Brain microvascular endothelial cell (primary cell): ENCODE results near the gene VRK3.

Source experiments
- DNase-seq: peaks from one replicate; pipeline ENCODE4 v3.0.0-alpha.2; 2020
- H3K27ac ChIP-seq: fragments of 250-450 bp; sonication (Bioruptor Pico); 2 replicates; pipeline ENCODE4 v1.5.1; 2020; ENCODE audit warnings: mild to moderate bottlenecking, moderate library complexity
- H3K27me3 ChIP-seq: fragments of 250-450 bp; sonication (Bioruptor Pico); replicated peaks from 2 replicates; pipeline ENCODE4 v1.5.1; 2020; ENCODE audit warnings: mild to moderate bottlenecking
- H3K36me3 ChIP-seq: fragments of 250-450 bp; sonication (Bioruptor Pico); replicated peaks from 2 replicates; pipeline ENCODE4 v1.5.1; 2020; ENCODE audit warnings: mild to moderate bottlenecking
- H3K4me3 ChIP-seq: 2 replicates; pipeline ENCODE4 v1.5.1; 2011; ENCODE audit warnings: low read depth, mild to moderate bottlenecking, control low read depth, low read length, moderate library complexity
- CTCF ChIP-seq: IDR thresholded peaks from 2 replicates; pipeline ENCODE4 v1.5.1; 2011; ENCODE audit warnings: low read depth, mild to moderate bottlenecking, moderate library complexity, low read length, control low read depth, inconsistent platforms; ENCODE audit errors: missing control alignments
- in situ Hi-C: cut with HindIII; loops from 2 replicates; pipeline ENCODE4 v1.10.0; 2017; ENCODE audit warnings: low sequenced_read_pairs, low pct_ligation_motif_present

The VRK3 gene

GRCh38 chr19:49997709-49998108, 27.5 kb downstream of the VRK3 start:
- Histone ChIP-seq H3K4me3 (no peak overlapping the region), H3K36me3 (peaks cover 41% of the 10 kb centered on the region), H3K27ac (no peak overlapping the region), H3K27me3 (no peaks in the 10 kb centered on the region)
- DNase-seq = peak; percentile 22
- in situ Hi-C loops = no loop called here
- TF ChIP-seq CTCF = no peak

- Histone ChIP-seq H3K27ac (no peak overlapping the region), H3K36me3 (peaks cover 19% of the 10 kb centered on the region), H3K27me3 (no peaks in the 10 kb centered on the region), H3K4me3 (no peak overlapping the region)
- DNase-seq = peak; percentile 55
- TF ChIP-seq CTCF = no peak
- in situ Hi-C loops = no loop called here
Observed at GRCh38 chr19:49988433-49988832, 36.7 kb downstream of the VRK3 start.

- TF ChIP-seq CTCF = no peak
- DNase-seq = no peak
- no peak overlapping the region for H3K4me3 ChIP-seq
- in situ Hi-C loops = no loop called here
- peaks cover 17% of the 10 kb centered on the region for H3K36me3 ChIP-seq
- no peaks in the 10 kb centered on the region for H3K27me3 ChIP-seq
- H3K27ac ChIP-seq = no peak overlapping the region
Observed at GRCh38 chr19:49988007-49988406, 37.2 kb downstream of the VRK3 start.

GRCh38 chr19:49987159-49987698, 37.9 kb downstream of the VRK3 start:
- in situ Hi-C loops = no loop called here
- peak; percentile 42 for TF ChIP-seq CTCF
- Histone ChIP-seq H3K4me3 (no peak overlapping the region), H3K36me3 (peaks cover 11% of the 10 kb centered on the region), H3K27ac (no peak overlapping the region), H3K27me3 (no peaks in the 10 kb centered on the region)
- peak; percentile 83 for DNase-seq

- DNase-seq = no peak
- no peak overlapping the region for H3K27ac ChIP-seq
- H3K4me3 ChIP-seq = no peak overlapping the region
- H3K27me3 ChIP-seq = no peaks in the 10 kb centered on the region
- peaks cover 8% of the 10 kb centered on the region for H3K36me3 ChIP-seq
- in situ Hi-C loops = no loop called here
- TF ChIP-seq CTCF = no peak
Observed at GRCh38 chr19:49986354-49986753, 38.8 kb downstream of the VRK3 start.

- H3K27ac ChIP-seq = no peak overlapping the region
- H3K27me3 ChIP-seq = no peaks in the 10 kb centered on the region
- no peak for DNase-seq
- TF ChIP-seq CTCF = no peak
- H3K36me3 ChIP-seq = peaks cover 8% of the 10 kb centered on the region
- in situ Hi-C loops = no loop called here
- no peak overlapping the region for H3K4me3 ChIP-seq
Observed at GRCh38 chr19:49985871-49986270, 39.3 kb downstream of the VRK3 start.
